Astrocyte (in vitro differentiated cells and primary cell): ENCODE data around the gene DNAJC18. TPM values are rescaled to one million over a fixed set of nuclear protein-coding genes. Genes with fewer than 3 reads are reported as not detected.

ENCODE experiments used
- DNase-seq: peaks from one replicate; pipeline ENCODE4 v3.0.0-alpha.2; 2010; ENCODE audit warnings: low read depth
- FAIRE-seq: peaks from 2 replicates; lab custom pipeline; 2011; peaks lifted over from hg19 to GRCh38; lab: Jason Lieb, UNC
- H2AFZ ChIP-seq: 2 replicates; pipeline ENCODE4 v1.6.0; 2012; ENCODE audit warnings: low read depth, low read length, inconsistent platforms
- H3K27ac ChIP-seq: 2 replicates; pipeline ENCODE4 v1.5.1; 2011; ENCODE audit warnings: low read depth, low read length, inconsistent platforms
- H3K27me3 ChIP-seq: 2 replicates; pipeline ENCODE4 v1.6.0; 2011; ENCODE audit warnings: low read length, inconsistent platforms; ENCODE audit not compliant: insufficient read depth
- H3K36me3 ChIP-seq: 2 replicates; pipeline ENCODE4 v1.5.1; 2011; ENCODE audit warnings: low read length, inconsistent platforms; ENCODE audit not compliant: insufficient read depth
- H3K4me1 ChIP-seq: 2 replicates; pipeline ENCODE4 v1.5.1; 2011; ENCODE audit warnings: low read length, inconsistent platforms; ENCODE audit not compliant: insufficient read depth
- H3K4me2 ChIP-seq: 2 replicates; pipeline ENCODE4 v1.6.0; 2012; ENCODE audit warnings: low read length, inconsistent platforms
- H3K4me3 ChIP-seq: 2 replicates; pipeline ENCODE4 v1.5.1; 2011; ENCODE audit warnings: low read depth, mild to moderate bottlenecking, low read length, inconsistent platforms; ENCODE audit not compliant: insufficient read depth
- H3K79me2 ChIP-seq: 2 replicates; pipeline ENCODE4 v1.6.0; 2012; ENCODE audit warnings: mild to moderate bottlenecking, low read length, inconsistent platforms; ENCODE audit not compliant: insufficient read depth
- H3K9ac ChIP-seq: 2 replicates; pipeline ENCODE4 v1.6.0; 2012; ENCODE audit warnings: mild to moderate bottlenecking, low read length, inconsistent platforms
- H3K9me3 ChIP-seq: 2 replicates; pipeline ENCODE4 v1.5.1; 2012; ENCODE audit warnings: low read depth, mild to moderate bottlenecking, low read length, inconsistent platforms; ENCODE audit not compliant: insufficient read depth
- H4K20me1 ChIP-seq: 2 replicates; pipeline ENCODE4 v1.6.0; 2012; ENCODE audit warnings: low read length, inconsistent platforms; ENCODE audit not compliant: insufficient read depth
- H3K27ac Mint-ChIP-seq: one replicate; pipeline ENCODE4 v1.8.0; 2021; ENCODE audit warnings: mild to moderate bottlenecking, mixed read lengths; ENCODE audit not compliant: unreplicated experiment
- H3K27me3 Mint-ChIP-seq: one replicate; pipeline ENCODE4 v1.8.0; 2021; ENCODE audit warnings: low read depth, mixed read lengths; ENCODE audit not compliant: unreplicated experiment
- H3K36me3 Mint-ChIP-seq: one replicate; pipeline ENCODE4 v1.8.0; 2021; ENCODE audit warnings: low read depth, mixed read lengths; ENCODE audit not compliant: unreplicated experiment
- H3K4me1 Mint-ChIP-seq: one replicate; pipeline ENCODE4 v1.8.0; 2021; ENCODE audit warnings: low read depth, mixed read lengths; ENCODE audit not compliant: unreplicated experiment
- H3K4me3 Mint-ChIP-seq: one replicate; pipeline ENCODE4 v1.8.0; 2021; ENCODE audit warnings: mild to moderate bottlenecking, moderate library complexity, mixed read lengths; ENCODE audit not compliant: unreplicated experiment
- H3K9me3 Mint-ChIP-seq: one replicate; pipeline ENCODE4 v1.8.0; 2021; ENCODE audit warnings: mild to moderate bottlenecking, mixed read lengths; ENCODE audit not compliant: unreplicated experiment
- EZH2 ChIP-seq: IDR thresholded peaks from 2 replicates; pipeline ENCODE4 v1.6.1; 2012; ENCODE audit warnings: mild to moderate bottlenecking, low read length, inconsistent platforms; ENCODE audit not compliant: insufficient read depth
- total RNA-seq: library from RNA; stranded (reverse); gene quantifications from 2 replicates; pipeline ENCODE4 v1.2.1, GENCODE V29; 2021
- TF ChIP-seq, protein P1 (sequence below): IDR thresholded peaks from 2 replicates; pipeline ENCODE4 v1.5.1; 2011; ENCODE audit warnings: low read depth, mild to moderate bottlenecking, inconsistent platforms, low read length, moderate library complexity; ENCODE audit not compliant: insufficient read depth

Gene DNAJC18
- total RNA-seq, 1 donor from 2014 or later = 18.8 TPM

DNA sequence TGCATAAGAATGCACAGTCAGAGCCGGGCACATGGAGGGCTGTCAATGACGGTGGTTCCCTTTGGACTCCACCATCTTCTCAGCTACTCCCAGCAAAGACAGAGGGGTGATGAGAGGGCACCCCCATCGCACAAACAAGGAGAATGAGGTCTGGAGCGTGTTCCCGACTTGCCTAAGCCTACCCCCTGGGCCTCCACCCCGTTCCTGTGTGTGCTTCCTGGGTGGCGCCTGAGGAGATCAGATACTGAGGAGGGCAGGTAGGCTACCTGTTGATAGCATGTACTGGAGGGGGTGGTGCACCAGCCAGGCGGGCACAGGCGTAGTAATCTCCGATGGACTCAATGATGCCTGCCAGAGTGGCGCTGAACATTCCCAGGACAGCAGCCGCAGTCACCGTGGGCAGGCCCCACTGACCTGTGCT, 60.4 kb downstream of the DNAJC18 start:
- Histone ChIP-seq H3K9me3 (no peaks in the 10 kb centered on the region), H3K4me1 (peaks cover 6% of the 10 kb centered on the region), H3K79me2 (no peaks in the 10 kb centered on the region), H3K4me2 (no peak overlapping the region), H3K9ac (no peak overlapping the region), H2AFZ (no peak overlapping the region), H4K20me1 (peaks cover 18% of the 10 kb centered on the region), H3K27me3 (no peaks in the 10 kb centered on the region), H3K27ac (no peak overlapping the region), H3K36me3 (no peaks in the 10 kb centered on the region), H3K4me3 (no peak overlapping the region)
- no peaks in the 10 kb centered on the region for H3K9me3 Mint-ChIP-seq
- FAIRE-seq (no peak), DNase-seq (no peak)
- H3K4me3 Mint-ChIP-seq = no peak overlapping the region
- H3K36me3 Mint-ChIP-seq = peaks cover 20% of the 10 kb centered on the region
- no peak overlapping the region for H3K27ac Mint-ChIP-seq
- H3K4me1 Mint-ChIP-seq = no peaks in the 10 kb centered on the region
- TF ChIP-seq, protein P1, sequence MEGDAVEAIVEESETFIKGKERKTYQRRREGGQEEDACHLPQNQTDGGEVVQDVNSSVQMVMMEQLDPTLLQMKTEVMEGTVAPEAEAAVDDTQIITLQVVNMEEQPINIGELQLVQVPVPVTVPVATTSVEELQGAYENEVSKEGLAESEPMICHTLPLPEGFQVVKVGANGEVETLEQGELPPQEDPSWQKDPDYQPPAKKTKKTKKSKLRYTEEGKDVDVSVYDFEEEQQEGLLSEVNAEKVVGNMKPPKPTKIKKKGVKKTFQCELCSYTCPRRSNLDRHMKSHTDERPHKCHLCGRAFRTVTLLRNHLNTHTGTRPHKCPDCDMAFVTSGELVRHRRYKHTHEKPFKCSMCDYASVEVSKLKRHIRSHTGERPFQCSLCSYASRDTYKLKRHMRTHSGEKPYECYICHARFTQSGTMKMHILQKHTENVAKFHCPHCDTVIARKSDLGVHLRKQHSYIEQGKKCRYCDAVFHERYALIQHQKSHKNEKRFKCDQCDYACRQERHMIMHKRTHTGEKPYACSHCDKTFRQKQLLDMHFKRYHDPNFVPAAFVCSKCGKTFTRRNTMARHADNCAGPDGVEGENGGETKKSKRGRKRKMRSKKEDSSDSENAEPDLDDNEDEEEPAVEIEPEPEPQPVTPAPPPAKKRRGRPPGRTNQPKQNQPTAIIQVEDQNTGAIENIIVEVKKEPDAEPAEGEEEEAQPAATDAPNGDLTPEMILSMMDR = no peak
- TF ChIP-seq EZH2 = no peak
- no peaks in the 10 kb centered on the region for H3K27me3 Mint-ChIP-seq

DNA sequence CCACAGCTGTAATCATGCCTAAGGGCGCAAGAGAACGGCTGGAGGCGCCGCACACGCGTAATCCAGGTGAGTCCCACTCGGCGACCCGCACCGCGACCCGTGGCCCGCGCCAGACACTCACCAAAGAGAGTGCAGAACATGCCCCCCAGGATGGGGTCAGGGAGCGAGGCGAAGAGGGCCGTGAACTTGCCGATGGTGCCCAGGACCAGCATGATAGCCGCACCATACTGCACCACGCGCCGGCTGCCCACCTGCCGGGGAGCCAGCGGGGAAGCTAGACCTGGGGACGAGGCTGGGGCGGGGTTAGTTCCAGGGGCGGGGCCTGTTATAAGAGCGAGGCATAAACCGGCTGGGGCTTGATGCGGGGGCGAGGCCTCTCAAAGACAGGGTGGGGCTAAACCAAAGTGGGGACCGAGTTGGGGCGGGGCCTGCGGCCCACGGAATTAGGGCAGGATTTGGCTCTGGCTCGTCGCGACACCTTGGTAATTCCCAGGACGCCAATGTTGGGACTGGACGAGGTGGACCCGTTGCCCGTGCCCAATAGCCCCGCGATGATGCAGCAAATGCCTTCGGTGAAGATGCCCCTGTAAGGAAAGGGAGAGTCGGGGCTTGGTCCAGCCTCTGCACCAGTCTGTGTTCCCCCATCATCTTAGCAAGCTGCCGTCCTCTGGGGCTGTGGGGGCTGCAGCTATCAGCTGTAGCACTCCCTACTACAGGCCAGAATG, 61.1 kb downstream of the DNAJC18 start:
- H2AFZ ChIP-seq = no peak overlapping the region
- Mint-ChIP-seq H3K4me3 (no peak overlapping the region), H3K9me3 (no peaks in the 10 kb centered on the region), H3K4me1 (no peaks in the 10 kb centered on the region), H3K27me3 (no peaks in the 10 kb centered on the region), H3K36me3 (peaks cover 27% of the 10 kb centered on the region), H3K27ac (no peak overlapping the region)
- FAIRE-seq = no peak
- H4K20me1 ChIP-seq = peaks cover 24% of the 10 kb centered on the region
- H3K4me3 ChIP-seq = no peak overlapping the region
- H3K9ac ChIP-seq = no peak overlapping the region
- no peaks in the 10 kb centered on the region for H3K36me3 ChIP-seq
- TF ChIP-seq EZH2 = no peak
- TF ChIP-seq, protein P1 = no peak
- no peaks in the 10 kb centered on the region for H3K27me3 ChIP-seq
- DNase-seq = no peak
- H3K4me2 ChIP-seq = no peak overlapping the region
- no peak overlapping the region for H3K27ac ChIP-seq
- peaks cover 13% of the 10 kb centered on the region for H3K4me1 ChIP-seq
- H3K9me3 ChIP-seq = no peaks in the 10 kb centered on the region
- H3K79me2 ChIP-seq = no peaks in the 10 kb centered on the region

DNA sequence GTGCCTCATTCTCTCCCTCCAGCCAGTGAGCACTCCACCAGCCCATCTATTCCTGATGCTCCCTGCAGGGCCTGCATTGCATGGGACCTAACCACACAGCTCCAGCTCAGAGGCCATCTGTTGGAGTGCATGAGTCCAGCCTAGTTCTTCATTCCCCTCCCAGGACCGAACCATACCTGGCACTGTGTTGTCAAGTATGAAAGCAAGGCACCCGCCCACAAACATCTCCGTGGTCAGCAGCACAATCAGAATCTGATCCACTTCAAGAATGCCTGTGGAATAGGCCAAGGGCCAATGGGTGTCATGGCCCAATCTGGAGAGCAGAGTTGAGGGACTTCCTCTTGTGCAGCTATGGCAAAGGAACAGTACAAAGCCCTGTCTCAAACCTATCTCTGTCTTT, 62.1 kb downstream of the DNAJC18 start:
- Histone ChIP-seq H3K36me3 (no peaks in the 10 kb centered on the region), H2AFZ (no peak overlapping the region), H3K4me2 (no peak overlapping the region), H3K79me2 (no peaks in the 10 kb centered on the region), H3K9me3 (no peaks in the 10 kb centered on the region), H4K20me1 (peaks cover 24% of the 10 kb centered on the region), H3K4me3 (no peak overlapping the region), H3K4me1 (peaks cover 13% of the 10 kb centered on the region), H3K9ac (no peak overlapping the region), H3K27me3 (no peaks in the 10 kb centered on the region), H3K27ac (no peak overlapping the region)
- Mint-ChIP-seq H3K4me1 (no peaks in the 10 kb centered on the region), H3K36me3 (peaks cover 32% of the 10 kb centered on the region), H3K27ac (peak overlapping the region; percentile 5), H3K4me3 (no peak overlapping the region), H3K9me3 (no peaks in the 10 kb centered on the region), H3K27me3 (no peaks in the 10 kb centered on the region)
- DNase-seq (no peak), FAIRE-seq (no peak)
- TF ChIP-seq, protein P1 = no peak
- no peak for TF ChIP-seq EZH2
